Right atrium auricular region (tissue), 2 donors: ENCODE results near the gene KDM2B. TPM values are rescaled to one million over a fixed set of nuclear protein-coding genes. Genes with fewer than 3 reads are reported as not detected.

Experiments used
- DNase-seq: peaks from one replicate; pipeline ENCODE4 v3.0.0-alpha.2; 2019; ENCODE audit warnings: low spot score
- H3K27ac ChIP-seq, 2 donors: fragments of 200-600 bp; sonication (generic); 1 replicate in 1 of 2; 2 replicates in 1 of 2; pipeline ENCODE4 v1.5.1; 2016 to 2019
- H3K27me3 ChIP-seq, 2 donors: fragments of 200-600 bp; sonication (generic); one replicate each; pipeline versions ENCODE4 v1.5.1 to v1.6.0; 2017 to 2019
- H3K36me3 ChIP-seq: fragments of 200-600 bp; sonication (generic); one replicate; pipeline ENCODE4 v1.5.1; 2016
- H3K4me1 ChIP-seq, 2 donors: fragments of 200-600 bp; sonication (generic); one replicate each; pipeline versions ENCODE4 v1.5.1 to v1.6.0; 2017 to 2019
- H3K4me3 ChIP-seq, 2 donors: fragments of 200-600 bp; sonication (generic); 1 replicate in 1 of 2; 2 replicates in 1 of 2; pipeline ENCODE4 v1.5.1; 2017 to 2019; ENCODE audit warnings: mild to moderate bottlenecking in 1 of 2, moderate library complexity in 1 of 2
- H3K9me3 ChIP-seq, 2 donors: fragments of 200-600 bp; sonication (generic); one replicate each; pipeline ENCODE4 v1.5.1; 2019
- CTCF ChIP-seq, 2 donors: fragments of 200-600 bp; sonication (generic); IDR thresholded peaks; one replicate each; pipeline ENCODE4 v1.5.1; 2019; ENCODE audit warnings: antibody characterized with exemption in 2 of 2
- total RNA-seq, 2 donors: library from RNA; depleted of rRNA; stranded (reverse); fragments of >200 nt; gene quantifications; one replicate each; pipeline ENCODE4 v1.1.0, GENCODE V29; 2016

The KDM2B gene
- total RNA-seq, 2 donors from 2014 or later: 9.5 to 10.8 TPM

DNA sequence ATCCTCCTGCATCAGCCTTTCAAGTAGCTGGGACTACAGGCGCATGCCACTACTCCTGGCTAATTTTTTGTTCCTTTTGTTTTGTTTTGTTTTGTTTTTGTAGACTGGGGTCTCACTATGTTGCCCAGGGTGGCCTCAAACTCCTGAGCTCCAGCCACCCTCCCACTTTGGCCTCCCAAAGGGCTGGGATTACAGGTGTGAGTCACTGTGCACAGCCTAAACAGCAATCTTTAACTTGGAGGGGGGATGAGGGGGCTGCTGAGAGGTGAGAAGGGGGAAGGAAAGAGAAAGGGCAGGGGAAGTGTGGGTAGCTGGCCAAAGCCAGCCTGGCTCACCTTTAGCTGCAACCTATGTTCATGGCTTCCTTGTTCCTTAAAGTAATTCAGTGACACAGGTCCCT, 77.4 kb downstream of the KDM2B start:
- DNase-seq: no peak
- H3K4me1 ChIP-seq: peaks cover 0 to 23% of the 10 kb centered on the region in 2 donors
- no peak overlapping the region for H3K27ac ChIP-seq
- TF ChIP-seq CTCF (IDR thresholded peaks at IDR 0.05): no peak
- H3K9me3 ChIP-seq: no peaks in the 10 kb centered on the region
- H3K27me3 ChIP-seq: no peaks in the 10 kb centered on the region
- H3K4me3 ChIP-seq: no peak overlapping the region
- H3K36me3 ChIP-seq: peaks cover under 1% of the 10 kb centered on the region

- no peaks in the 10 kb centered on the region for H3K36me3 ChIP-seq
- peak overlapping the region; percentile 76 to 86 for H3K27ac ChIP-seq
- peaks cover 0 to 23% of the 10 kb centered on the region in 2 donors for H3K4me1 ChIP-seq
- no peaks in the 10 kb centered on the region for H3K27me3 ChIP-seq
- H3K9me3 ChIP-seq: no peaks in the 10 kb centered on the region
- TF ChIP-seq CTCF (IDR thresholded peaks at IDR 0.05): no peak
- no peak for DNase-seq
- no peak overlapping the region for H3K4me3 ChIP-seq
These were observed 78.9 kb downstream of the KDM2B start for GRCh38 chr12:121501946-121502345.

DNA sequence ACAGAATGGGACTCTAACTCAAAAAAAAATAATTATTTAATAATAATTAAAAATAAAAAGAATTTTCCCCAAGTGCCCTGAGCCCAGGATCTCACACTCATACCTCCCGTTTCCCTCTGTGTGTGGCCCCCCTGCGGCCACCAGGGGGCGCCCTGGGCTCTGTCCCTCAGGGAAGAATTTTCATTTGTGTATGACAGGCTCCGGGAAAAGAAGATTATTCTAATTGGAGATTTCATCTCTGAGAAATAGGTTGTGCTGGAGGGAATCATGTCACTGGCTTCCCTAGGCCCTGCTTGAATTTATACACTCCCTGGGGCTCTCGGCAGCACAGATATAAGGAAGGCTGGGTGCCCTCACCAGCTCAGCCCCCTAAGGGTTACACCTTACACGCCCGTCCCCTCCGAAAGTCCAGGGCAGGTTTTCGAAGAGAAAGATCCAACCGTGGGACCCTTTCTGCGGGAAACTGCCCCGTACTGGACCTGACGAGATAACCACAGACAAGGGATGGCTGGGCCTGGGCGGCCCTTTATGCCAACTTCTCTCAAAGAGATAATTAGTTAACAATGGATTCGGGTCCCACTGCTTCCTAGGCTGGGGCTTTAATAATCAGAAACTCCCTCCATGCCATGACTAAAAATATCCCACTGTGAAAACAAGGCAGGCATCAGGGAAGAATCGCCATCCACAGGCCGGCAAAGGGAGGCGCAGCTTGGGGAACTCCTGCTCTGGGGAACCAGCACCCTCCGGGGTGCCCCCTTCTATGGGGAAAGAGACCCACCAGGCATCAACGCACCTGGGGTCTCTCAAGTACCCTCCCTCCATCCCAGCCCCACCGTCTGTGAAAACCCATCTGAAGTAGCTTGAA, 80.7 kb downstream of the KDM2B start:
- Histone ChIP-seq H3K36me3 (no peaks in the 10 kb centered on the region), H3K4me1 (peaks cover 0 to 23% of the 10 kb centered on the region in 2 donors), H3K9me3 (no peaks in the 10 kb centered on the region), H3K27me3 (no peaks in the 10 kb centered on the region), H3K4me3 (peak overlapping the region; percentile 21 to 39), H3K27ac (peak overlapping the region; percentile 76 to 86)
- peak; percentile 82 for DNase-seq
- TF ChIP-seq CTCF (IDR thresholded peaks at IDR 0.05): peak; percentile 98 to 99

GRCh38 chr12:121495746-121496145, 85.1 kb downstream of the KDM2B start:
- Histone ChIP-seq H3K4me3 (no peak overlapping the region), H3K36me3 (no peaks in the 10 kb centered on the region), H3K9me3 (no peaks in the 10 kb centered on the region), H3K27me3 (no peaks in the 10 kb centered on the region), H3K4me1 (peaks cover 0 to 8% of the 10 kb centered on the region in 2 donors), H3K27ac (no peak overlapping the region)
- DNase-seq: no peak
- TF ChIP-seq CTCF (IDR thresholded peaks at IDR 0.05): no peak

DNA sequence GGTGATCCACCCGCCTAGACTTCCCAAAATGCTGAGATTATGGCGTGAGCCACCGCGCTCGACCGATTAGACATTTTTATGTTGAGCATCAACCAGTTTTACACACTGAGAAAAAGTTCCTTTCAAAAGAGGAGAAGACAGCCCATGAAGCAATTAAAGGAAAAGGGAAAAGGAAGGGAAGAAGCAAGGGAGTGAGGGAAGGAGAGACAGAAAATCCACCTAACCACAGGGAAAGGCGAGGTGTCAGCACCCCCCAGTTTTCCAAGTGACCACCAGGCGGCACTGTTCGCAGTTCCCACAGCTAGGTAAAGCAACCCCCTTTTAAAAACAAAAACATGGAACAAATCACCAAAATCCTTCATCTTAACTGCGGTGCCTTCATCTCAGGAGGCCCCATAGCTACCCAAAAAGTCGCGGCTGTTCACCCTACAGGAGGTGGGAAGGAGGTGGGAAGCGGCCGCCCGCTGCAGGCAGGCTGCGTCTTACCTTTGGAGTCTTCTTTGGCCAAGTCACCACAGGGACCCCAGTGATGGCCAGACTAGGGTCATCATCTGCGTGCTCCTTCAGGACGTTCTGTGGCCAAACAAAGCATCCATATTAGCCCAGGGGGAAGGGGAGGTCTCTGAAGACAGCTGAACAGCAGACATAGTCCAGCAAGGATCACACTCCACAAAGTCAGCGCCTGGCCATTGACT, 86.6 kb downstream of the KDM2B start:
- peak; percentile 43 to 78 for TF ChIP-seq CTCF (IDR thresholded peaks at IDR 0.05)
- no peaks in the 10 kb centered on the region for H3K9me3 ChIP-seq
- no peaks in the 10 kb centered on the region for H3K36me3 ChIP-seq
- no peak overlapping the region for H3K27ac ChIP-seq
- no peaks in the 10 kb centered on the region for H3K4me1 ChIP-seq
- no peaks in the 10 kb centered on the region for H3K27me3 ChIP-seq
- no peak overlapping the region for H3K4me3 ChIP-seq
- DNase-seq: no peak
